IMR-90 (cell line): ENCODE data around the gene SLC25A12.
"Not testable (repeated sequence)": the region's sequence is repeated elsewhere in the genome, so short reads cannot be mapped to it uniquely, and the experiment has no call there.

Experiments
- BHLHE40 ChIP-seq: fragments of 150-350 bp; IDR thresholded peaks from 2 replicates; pipeline ENCODE4 v1.6.1; 2016; ENCODE audit warnings: mild to moderate bottlenecking, low read depth, low read length
- CTCF ChIP-seq: conservative IDR thresholded peaks from 2 replicates; pipeline ENCODE4 v1.5.1; 2012; ENCODE audit warnings: mild to moderate bottlenecking, low read depth, low read length, improper control_type of control experiment
- ELK1 ChIP-seq: fragments of 150-350 bp; IDR thresholded peaks from 2 replicates; pipeline ENCODE4 v1.6.1; 2016; ENCODE audit warnings: low read depth, mild to moderate bottlenecking, low read length, moderate library complexity, borderline replicate concordance
- MAFK ChIP-seq: IDR thresholded peaks from 2 replicates; pipeline ENCODE4 v1.6.1; 2012; ENCODE audit warnings: low read depth, low read length, improper control_type of control experiment
- POLR2A ChIP-seq: IDR thresholded peaks from 2 replicates; pipeline ENCODE4 v1.6.1; 2012; ENCODE audit warnings: mild to moderate bottlenecking, low read depth, low read length

- not testable (repeated sequence) for TF ChIP-seq CTCF, MAFK, POLR2A, BHLHE40, ELK1
Measured at GRCh38 chr2:171808885-171809284, 85.2 kb downstream of the SLC25A12 start.
